Lung (tissue), 12 donors: ENCODE measurements around the gene SAMD4A. TPM values are rescaled to one million over a fixed set of nuclear protein-coding genes. Genes with fewer than 3 reads are reported as not detected.

Source experiments
- ATAC-seq: fragments of 200-7000 bp; cut with Tn5 transposase; one replicate; pipeline ENCODE4 v1.9.1; 2020; ENCODE audit warnings: moderate number of reproducible peaks; ENCODE audit not compliant: insufficient read depth, low FRiP score
- DNase-seq, 3 donors: peaks; one replicate each; pipeline ENCODE4 v3.0.0-alpha.2; 2013 to 2017
- H3K27ac ChIP-seq, 2 donors: one replicate each; pipeline ENCODE4 v1.5.1; 2013; ENCODE audit warnings: mild to moderate bottlenecking in 2 of 2, moderate library complexity in 2 of 2, control low read depth in 1 of 2, inconsistent platforms in 1 of 2, low read depth in 1 of 2, low read length in 1 of 2
- H3K27me3 ChIP-seq, 3 donors: one replicate each; pipeline ENCODE4 v1.5.1; 2013; ENCODE audit warnings: low read length in 2 of 3; ENCODE audit not compliant: control insufficient read depth in 3 of 3, insufficient read depth in 3 of 3
- H3K36me3 ChIP-seq, 4 donors: one replicate each; pipeline ENCODE4 v1.5.1; 2013; ENCODE audit warnings: low read length in 4 of 4, mild to moderate bottlenecking in 1 of 4, moderate library complexity in 1 of 4; ENCODE audit not compliant: control insufficient read depth in 4 of 4, insufficient read depth in 4 of 4
- H3K4me1 ChIP-seq, 5 donors: one replicate each; pipeline ENCODE4 v1.5.1; 2013; ENCODE audit warnings: low read length in 5 of 5, mild to moderate bottlenecking in 2 of 5, moderate library complexity in 1 of 5; ENCODE audit not compliant: control insufficient read depth in 5 of 5, insufficient read depth in 5 of 5
- H3K4me3 ChIP-seq: one replicate; pipeline ENCODE4 v1.5.1; 2013; ENCODE audit warnings: mild to moderate bottlenecking, control low read depth, moderate library complexity
- H3K9ac ChIP-seq, 2 donors: one replicate each; pipeline ENCODE4 v1.5.1; 2013; ENCODE audit warnings: low read length in 2 of 2, control low read depth in 1 of 2; ENCODE audit not compliant: insufficient read depth in 1 of 2
- H3K9me3 ChIP-seq, 4 donors: one replicate each; pipeline ENCODE4 v1.5.1; 2013; ENCODE audit warnings: low read length in 3 of 4, mild to moderate bottlenecking in 1 of 4, moderate library complexity in 1 of 4; ENCODE audit not compliant: control insufficient read depth in 4 of 4, insufficient read depth in 3 of 4
- CTCF ChIP-seq: IDR thresholded peaks from 2 replicates; pipeline ENCODE4 v1.5.1; 2012; ENCODE audit warnings: mild to moderate bottlenecking; ENCODE audit errors: control extremely low read depth, extremely low read depth
- WGBS, 2 donors: extraction: QIAGEN DNeasy Blood & Tissue Kit; methylation state at CpG; one replicate each; pipeline ENCODE4 v1.1.7; 2013; 5-methylcytosine and 5-hydroxymethylcytosine counted together
- polyA plus RNA-seq, 2 donors: library from polyadenylated mRNA; stranded (reverse); fragments of 200-250 nt; gene quantifications; one replicate each; pipeline ENCODE4 v1.2.1, GENCODE V29; 2013
- total RNA-seq, 2 donors: library from RNA; depleted of rRNA in 1 of 2; stranded (reverse); fragments of >200 nt in 1 of 2; gene quantifications; one replicate each; pipeline ENCODE4 v1.2.1, GENCODE V29; 2014 to 2021
- donor health status: control.
- donor health status: control.
- donor health status: Bipolar disorder and iron deficiency.
- donor health status: healthy.
- donor health status: DM: yes; HTN: yes; CAD: no.

SAMD4A gene
- total and polyA plus RNA-seq, 4 donors: 5.8 to 26.6 (median 16.2) TPM

GRCh38 chr14:54667764-54668163 is 100.8 kb downstream of the SAMD4A start:
- no peak for TF ChIP-seq CTCF
- no peak overlapping the region for H3K4me3 ChIP-seq
- H3K27me3 ChIP-seq: no peaks in the 10 kb centered on the region
- ATAC-seq (no peak), DNase-seq (no peak)
- peak overlapping the region in 1 of 2 donors; percentile 12 for H3K27ac ChIP-seq
- 95 to 97% methylated on average over 8 of the region's 8 CpGs for WGBS, 2 donors
- H3K9ac ChIP-seq: no peak overlapping the region
- H3K36me3 ChIP-seq: no peaks in the 10 kb centered on the region
- no peaks in the 10 kb centered on the region for H3K9me3 ChIP-seq
- peaks cover 0 to 23% (median under 1%) of the 10 kb centered on the region in 5 donors for H3K4me1 ChIP-seq

- Histone ChIP-seq H3K4me1 (peaks cover 0 to 41% (median 9%) of the 10 kb centered on the region in 5 donors), H3K9ac (no peak overlapping the region), H3K36me3 (no peaks in the 10 kb centered on the region), H3K4me3 (no peak overlapping the region), H3K27ac (peak overlapping the region in 1 of 2 donors; percentile 27), H3K27me3 (no peaks in the 10 kb centered on the region), H3K9me3 (no peaks in the 10 kb centered on the region)
- WGBS, 2 donors: 73 to 75% methylated on average over 20 of the region's 20 CpGs
- ATAC-seq: no peak
- no peak for TF ChIP-seq CTCF
- no peak for DNase-seq
Measured at GRCh38 chr14:54669721-54670561, 103.0 kb downstream of the SAMD4A start.

GRCh38 chr14:54671537-54671936 is 104.6 kb downstream of the SAMD4A start:
- no peaks in the 10 kb centered on the region for H3K27me3 ChIP-seq
- DNase-seq: no peak
- H3K27ac ChIP-seq: peak overlapping the region in 1 of 2 donors; percentile 27
- no peak overlapping the region for H3K9ac ChIP-seq
- peaks cover 0 to 41% (median 9%) of the 10 kb centered on the region in 5 donors for H3K4me1 ChIP-seq
- 95 to 100% methylated on average over 4 of the region's 4 CpGs for WGBS, 2 donors
- no peak overlapping the region for H3K4me3 ChIP-seq
- no peak for TF ChIP-seq CTCF
- ATAC-seq: no peak
- H3K9me3 ChIP-seq: no peaks in the 10 kb centered on the region
- H3K36me3 ChIP-seq: no peaks in the 10 kb centered on the region
